ENCODE results near the gene DNAAF1. TPM values are rescaled to one million over a fixed set of nuclear protein-coding genes. Genes with fewer than 3 reads are reported as not detected.

Gene DNAAF1
- total RNA-seq, 1 experiment from 2014 or later, result 0.07 TPM

DNA sequence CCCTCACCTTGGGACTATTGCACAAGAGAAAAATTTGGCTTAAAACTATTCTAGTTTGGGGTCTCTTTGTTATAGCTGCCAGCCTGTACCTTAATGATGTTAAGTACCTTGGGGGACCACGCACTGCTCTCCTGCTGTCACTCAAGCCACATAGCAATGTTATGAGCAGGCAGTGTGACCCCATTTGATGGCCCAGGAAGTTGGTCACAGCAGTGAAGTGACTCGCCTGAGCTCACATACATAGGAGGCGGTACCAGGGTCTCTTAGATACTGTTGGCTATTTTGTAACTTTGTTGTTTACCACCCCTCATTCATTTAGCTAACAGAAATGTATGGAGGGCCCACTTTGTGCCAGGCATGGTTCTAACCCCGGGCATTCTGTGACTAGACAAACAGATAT, 78.3 kb downstream of the DNAAF1 start:
- no peaks in the 10 kb centered on the region for H3K27me3 ChIP-seq (replicated peaks; ENCODE audit: control insufficient read depth, insufficient read depth, low read length)
- H3K4me1 Mint-ChIP-seq (ENCODE audit: low read depth, unreplicated experiment), result no peaks in the 10 kb centered on the region
- H3K36me3 ChIP-seq (ENCODE audit: control insufficient read depth, insufficient read depth, low read length), result no peaks in the 10 kb centered on the region
- H3K36me3 Mint-ChIP-seq (ENCODE audit: insufficient read depth, unreplicated experiment), result no peaks in the 10 kb centered on the region
- no peak overlapping the region for H3K4me3 Mint-ChIP-seq (ENCODE audit: unreplicated experiment)
- TF ChIP-seq, protein P1, sequence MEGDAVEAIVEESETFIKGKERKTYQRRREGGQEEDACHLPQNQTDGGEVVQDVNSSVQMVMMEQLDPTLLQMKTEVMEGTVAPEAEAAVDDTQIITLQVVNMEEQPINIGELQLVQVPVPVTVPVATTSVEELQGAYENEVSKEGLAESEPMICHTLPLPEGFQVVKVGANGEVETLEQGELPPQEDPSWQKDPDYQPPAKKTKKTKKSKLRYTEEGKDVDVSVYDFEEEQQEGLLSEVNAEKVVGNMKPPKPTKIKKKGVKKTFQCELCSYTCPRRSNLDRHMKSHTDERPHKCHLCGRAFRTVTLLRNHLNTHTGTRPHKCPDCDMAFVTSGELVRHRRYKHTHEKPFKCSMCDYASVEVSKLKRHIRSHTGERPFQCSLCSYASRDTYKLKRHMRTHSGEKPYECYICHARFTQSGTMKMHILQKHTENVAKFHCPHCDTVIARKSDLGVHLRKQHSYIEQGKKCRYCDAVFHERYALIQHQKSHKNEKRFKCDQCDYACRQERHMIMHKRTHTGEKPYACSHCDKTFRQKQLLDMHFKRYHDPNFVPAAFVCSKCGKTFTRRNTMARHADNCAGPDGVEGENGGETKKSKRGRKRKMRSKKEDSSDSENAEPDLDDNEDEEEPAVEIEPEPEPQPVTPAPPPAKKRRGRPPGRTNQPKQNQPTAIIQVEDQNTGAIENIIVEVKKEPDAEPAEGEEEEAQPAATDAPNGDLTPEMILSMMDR (IDR thresholded peaks at IDR 0.05; ENCODE audit: insufficient read depth in 1 of 2, low read depth in 1 of 2, low read length in 1 of 2, severe bottlenecking in 1 of 2, unreplicated experiment in 1 of 2), result no peak
- no TSS peak for BruUV-seq (replicated peaks)
- no peak for DNase-seq
- H3K27ac Mint-ChIP-seq (ENCODE audit: unreplicated experiment), result no peak overlapping the region
- H3K9me3 ChIP-seq, result no peaks in the 10 kb centered on the region
- intact Hi-C loops (cut with micrococcal nuclease; ENCODE audit: unreplicated experiment), result no loop called here
- H3K9me3 Mint-ChIP-seq (ENCODE audit: unreplicated experiment), result no peaks in the 10 kb centered on the region
- H3K4me1 ChIP-seq, result no peaks in the 10 kb centered on the region; the same call in 1 of the 2 replicates
- ChIA-PET CTCF (interaction anchor here (0.6 to 1.1 kb wide), 2 partner anchors 260 to 395 kb away, joined by 3 to 4 read pairs; no protein-coding TSS in a partner anchor), POLR2A (no interaction called here)
- H3K4me3 ChIP-seq (ENCODE audit: low read depth, low read length), result no peak overlapping the region
- H3K27me3 Mint-ChIP-seq (ENCODE audit: insufficient read depth, unreplicated experiment), result peaks cover 6% of the 10 kb centered on the region

- no TSS peak for BruUV-seq (replicated peaks)
- Mint-ChIP-seq H3K27me3 (ENCODE audit: insufficient read depth, unreplicated experiment) (peaks cover 6% of the 10 kb centered on the region), H3K4me3 (ENCODE audit: unreplicated experiment) (no peak overlapping the region), H3K27ac (ENCODE audit: unreplicated experiment) (no peak overlapping the region), H3K36me3 (ENCODE audit: insufficient read depth, unreplicated experiment) (no peaks in the 10 kb centered on the region), H3K9me3 (ENCODE audit: unreplicated experiment) (no peaks in the 10 kb centered on the region), H3K4me1 (ENCODE audit: low read depth, unreplicated experiment) (no peaks in the 10 kb centered on the region)
- Histone ChIP-seq H3K9me3 (no peaks in the 10 kb centered on the region), H3K4me3 (ENCODE audit: low read depth, low read length) (no peak overlapping the region), H3K36me3 (ENCODE audit: control insufficient read depth, insufficient read depth, low read length) (no peaks in the 10 kb centered on the region), H3K4me1 (no peaks in the 10 kb centered on the region; the same call in 1 of the 2 replicates), H3K27me3 (replicated peaks; ENCODE audit: control insufficient read depth, insufficient read depth, low read length) (no peaks in the 10 kb centered on the region)
- ChIA-PET CTCF (no interaction called here), POLR2A (no interaction called here)
- TF ChIP-seq, protein P1 (IDR thresholded peaks at IDR 0.05; ENCODE audit: insufficient read depth in 1 of 2, low read depth in 1 of 2, low read length in 1 of 2, severe bottlenecking in 1 of 2, unreplicated experiment in 1 of 2), result no peak
- no peak for DNase-seq
- intact Hi-C loops (cut with micrococcal nuclease; ENCODE audit: unreplicated experiment), result no loop called here
Measured at GRCh38 chr16:84224554-84224953, 79.4 kb downstream of the DNAAF1 start.

GRCh38 chr16:84225126-84225525, 80.0 kb downstream of the DNAAF1 start:
- Histone ChIP-seq H3K4me3 (ENCODE audit: low read depth, low read length) (no peak overlapping the region), H3K4me1 (no peaks in the 10 kb centered on the region; the same call in 1 of the 2 replicates), H3K36me3 (ENCODE audit: control insufficient read depth, insufficient read depth, low read length) (no peaks in the 10 kb centered on the region), H3K9me3 (no peaks in the 10 kb centered on the region), H3K27me3 (replicated peaks; ENCODE audit: control insufficient read depth, insufficient read depth, low read length) (no peaks in the 10 kb centered on the region)
- POLR2A ChIA-PET, result no interaction called here
- Mint-ChIP-seq H3K9me3 (ENCODE audit: unreplicated experiment) (no peaks in the 10 kb centered on the region), H3K27me3 (ENCODE audit: insufficient read depth, unreplicated experiment) (peaks cover 6% of the 10 kb centered on the region), H3K4me3 (ENCODE audit: unreplicated experiment) (no peak overlapping the region), H3K27ac (ENCODE audit: unreplicated experiment) (no peak overlapping the region), H3K4me1 (ENCODE audit: low read depth, unreplicated experiment) (no peaks in the 10 kb centered on the region), H3K36me3 (ENCODE audit: insufficient read depth, unreplicated experiment) (no peaks in the 10 kb centered on the region)
- intact Hi-C loops (cut with micrococcal nuclease; ENCODE audit: unreplicated experiment), result no loop called here
- TF ChIP-seq, protein P1 (IDR thresholded peaks at IDR 0.05; ENCODE audit: insufficient read depth in 1 of 2, low read depth in 1 of 2, low read length in 1 of 2, severe bottlenecking in 1 of 2, unreplicated experiment in 1 of 2), result no peak
- no TSS peak for BruUV-seq (replicated peaks)
- CTCF ChIA-PET, result no interaction called here
- no peak for DNase-seq

Measured in Caco-2 (cell line).